SU-DHL-6 (cell line): ENCODE measurements around the gene CUX1.

Experiments used
- H2AFZ ChIP-seq: fragments of 200-600 bp; sonication (generic); 2 replicates; pipeline ENCODE4 v1.6.1; 2014; ENCODE audit warnings: low read depth, mild to moderate bottlenecking, moderate library complexity, mixed read lengths, antibody characterized with exemption, low read length; ENCODE audit not compliant: severe bottlenecking
- H3F3A ChIP-seq: fragments of 200-600 bp; shearing (Covaris generic); 2 replicates; pipeline ENCODE4 v1.6.0; 2016; ENCODE audit warnings: antibody characterized with exemption, mild to moderate bottlenecking; ENCODE audit not compliant: insufficient read depth
- H3K27ac ChIP-seq: fragments of 200-600 bp; sonication (generic); 2 replicates; pipeline ENCODE4 v1.5.1; 2016; ENCODE audit warnings: low read depth, mild to moderate bottlenecking, low read length, moderate library complexity, mixed read lengths
- H3K27me3 ChIP-seq: fragments of 200-600 bp; sonication (generic), shearing (Covaris generic); 2 replicates; pipeline ENCODE4 v1.6.0; 2014; ENCODE audit warnings: mild to moderate bottlenecking, low read length
- H3K36me3 ChIP-seq: fragments of 200-600 bp; sonication (generic); 2 replicates; pipeline ENCODE4 v1.6.1; 2014; ENCODE audit warnings: mild to moderate bottlenecking, low read length, mixed read lengths
- H3K4me2 ChIP-seq: fragments of 300-600, 200-600 bp; shearing (Covaris generic), sonication (generic); 2 replicates; pipeline ENCODE4 v1.6.0; 2014; ENCODE audit warnings: low read length, low read depth, mild to moderate bottlenecking; ENCODE audit not compliant: poor library complexity, severe bottlenecking
- H3K4me3 ChIP-seq: fragments of 200-600 bp; sonication (generic); 2 replicates; pipeline ENCODE4 v1.5.1; 2014; ENCODE audit warnings: antibody characterized with exemption, low read length, mild to moderate bottlenecking, mixed read lengths; ENCODE audit not compliant: insufficient read depth, poor library complexity, severe bottlenecking
- H3K79me2 ChIP-seq: fragments of 200-600 bp; sonication (generic); 2 replicates; pipeline ENCODE4 v1.6.1; 2014; ENCODE audit warnings: mild to moderate bottlenecking, low read length, moderate library complexity; ENCODE audit not compliant: insufficient read depth
- H3K9ac ChIP-seq: fragments of 200-600 bp; sonication (generic); 2 replicates; pipeline ENCODE4 v1.7.0; 2014; ENCODE audit warnings: mild to moderate bottlenecking, low read length
- H3K9me2 ChIP-seq: fragments of 200-600 bp; sonication (generic); replicated peaks from 2 replicates; pipeline ENCODE4 v1.6.1; 2014; ENCODE audit warnings: low read length; ENCODE audit not compliant: insufficient read depth
- H3K9me3 ChIP-seq: fragments of 200-600 bp; sonication (generic); 2 replicates; pipeline ENCODE4 v1.6.1; 2014; ENCODE audit warnings: low read length, mixed read lengths; ENCODE audit not compliant: insufficient read depth
- H4K20me1 ChIP-seq: fragments of 200-600 bp; sonication (generic); 2 replicates; pipeline ENCODE4 v1.6.1; 2014; ENCODE audit warnings: low read depth, mild to moderate bottlenecking, antibody characterized with exemption, low read length, moderate library complexity, mixed read lengths
- CTCF ChIP-seq: fragments of 200-600 bp; sonication (generic); IDR thresholded peaks from one replicate; pipeline ENCODE4 v1.5.1; 2017; ENCODE audit warnings: antibody characterized with exemption, mild to moderate bottlenecking, low read length, moderate library complexity; ENCODE audit not compliant: insufficient read depth, poor library complexity, severe bottlenecking
- EZH2phosphoT487 ChIP-seq: fragments of 200-600 bp; sonication (generic), shearing (Covaris generic); conservative IDR thresholded peaks from 2 replicates; pipeline ENCODE4 v1.6.1; 2018; ENCODE audit warnings: mild to moderate bottlenecking, antibody characterized with exemption, low read length, moderate library complexity, mixed read lengths

The CUX1 gene

GRCh38 chr7:102260856-102261255 is 443.4 kb downstream of the CUX1 start:
- no peaks in the 10 kb centered on the region for H3K27me3 ChIP-seq
- no peak overlapping the region for H3K4me3 ChIP-seq
- no peak overlapping the region for H3K4me2 ChIP-seq
- H4K20me1 ChIP-seq: no peaks in the 10 kb centered on the region; the same call in 1 of the 2 replicates
- H3K9me2 ChIP-seq: no peaks in the 10 kb centered on the region
- no peak overlapping the region for H3K27ac ChIP-seq
- no peaks in the 10 kb centered on the region for H3K36me3 ChIP-seq
- H3K79me2 ChIP-seq: no peaks in the 10 kb centered on the region
- TF ChIP-seq EZH2phosphoT487 (no peak), CTCF (no peak)
- H3K9me3 ChIP-seq: no peaks in the 10 kb centered on the region
- no peak overlapping the region for H3K9ac ChIP-seq
- no peak overlapping the region for H2AFZ ChIP-seq
- H3F3A ChIP-seq: 0 out of 2 replicates have a peak, but pooled peaks cover 6% of the 10 kb centered on the region

DNA sequence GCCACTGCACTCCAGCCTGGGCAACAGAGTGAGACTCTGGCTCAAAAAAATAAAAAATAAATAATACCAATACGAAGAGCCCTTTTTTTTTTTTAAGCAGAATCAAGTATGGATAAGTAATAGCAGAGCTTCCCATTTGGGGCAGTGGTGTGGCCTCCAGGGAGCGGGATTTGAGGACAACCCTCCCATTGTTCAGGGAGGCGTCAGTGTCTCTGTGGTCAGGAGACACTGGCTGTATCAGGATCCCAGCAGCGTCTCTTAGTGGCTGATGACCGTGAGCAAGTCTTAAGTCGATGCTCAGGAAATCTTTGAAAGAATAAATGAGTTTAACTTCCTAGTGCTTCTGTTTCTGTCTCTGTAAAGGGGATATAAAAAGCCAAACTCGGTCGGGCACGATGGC is 444.0 kb downstream of the CUX1 start:
- Histone ChIP-seq H3K79me2 (no peaks in the 10 kb centered on the region), H3K4me2 (no peak overlapping the region), H2AFZ (no peak overlapping the region), H4K20me1 (no peaks in the 10 kb centered on the region; the same call in 1 of the 2 replicates), H3K36me3 (no peaks in the 10 kb centered on the region), H3K27me3 (no peaks in the 10 kb centered on the region), H3K4me3 (no peak overlapping the region), H3K9ac (no peak overlapping the region), H3K9me3 (no peaks in the 10 kb centered on the region), H3F3A (0 out of 2 replicates have a peak, but pooled peaks cover 3% of the 10 kb centered on the region), H3K27ac (no peak overlapping the region), H3K9me2 (no peaks in the 10 kb centered on the region)
- TF ChIP-seq CTCF (no peak), EZH2phosphoT487 (no peak)

- Histone ChIP-seq H3K9ac (no peak overlapping the region), H3F3A (no peaks in the 10 kb centered on the region), H3K36me3 (no peaks in the 10 kb centered on the region), H2AFZ (no peak overlapping the region), H3K9me3 (no peaks in the 10 kb centered on the region), H3K27me3 (no peaks in the 10 kb centered on the region), H3K9me2 (no peaks in the 10 kb centered on the region), H3K79me2 (no peaks in the 10 kb centered on the region), H3K4me3 (no peak overlapping the region), H4K20me1 (no peaks in the 10 kb centered on the region; the same call in 1 of the 2 replicates), H3K27ac (no peak overlapping the region), H3K4me2 (no peak overlapping the region)
- TF ChIP-seq CTCF: no peak
- TF ChIP-seq EZH2phosphoT487: no peak
These were observed 445.1 kb downstream of the CUX1 start for GRCh38 chr7:102262546-102262945.
